ENCODE measurements around the gene TBRG1. TPM values are rescaled to one million over a fixed set of nuclear protein-coding genes. Genes with fewer than 3 reads are reported as not detected.

Gene TBRG1
- total and polyA plus RNA-seq, 2 of the 8 experiments (the other 6 are each of a cell fraction or from before 2014, with no cell fraction given), result 16.3 to 26.7 TPM

- no peak overlapping the region for H3K27ac ChIP-seq (ENCODE audit: low read depth, low read length)
- H3K18ac ChIP-seq (ENCODE audit: extremely low read depth, low read length), result no peak overlapping the region
- no peak overlapping the region for H3K9ac ChIP-seq (replicated peaks in 1 of 4; ENCODE audit: extremely low read depth in 1 of 4, low read depth in 3 of 4, low read length in 3 of 4)
- H3K27me3 ChIP-seq (replicated peaks in 1 of 4; ENCODE audit: control insufficient read depth in 3 of 4, extremely low read depth in 1 of 4, insufficient read depth in 3 of 4, low read length in 3 of 4), result no peaks in the 10 kb centered on the region
- peaks cover 0 to 5% of the 10 kb centered on the region in 2 experiments for H4K20me1 ChIP-seq (replicated peaks in 1 of 2; ENCODE audit: control insufficient read depth in 1 of 2, insufficient read depth in 2 of 2, low read length in 2 of 2)
- no peak overlapping the region for H3K4me3 ChIP-seq (ENCODE audit: extremely low read depth in 1 of 4, insufficient read depth in 2 of 4, low read depth in 3 of 4, low read length in 4 of 4)
- H2BK12ac ChIP-seq (ENCODE audit: low read depth, low read length), result no peak overlapping the region
- no peak overlapping the region for H2BK15ac ChIP-seq (ENCODE audit: low read length)
- H4K8ac ChIP-seq (ENCODE audit: extremely low read depth, insufficient read depth, low read length), result no peak overlapping the region
- H2BK5ac ChIP-seq (ENCODE audit: low read depth, low read length), result no peak overlapping the region
- TF ChIP-seq GTF2F1 (IDR thresholded peaks at IDR 0.05; ENCODE audit: borderline replicate concordance, low read depth, low read length), result no peak
- TF ChIP-seq ASH2L (IDR thresholded peaks at IDR 0.05; ENCODE audit: low read length), result no peak
- TF ChIP-seq CTBP2 (IDR thresholded peaks at IDR 0.05; ENCODE audit: borderline replicate concordance, insufficient read depth, insufficient read length, low read length), result no peak
- no peak for TF ChIP-seq E2F6 (IDR thresholded peaks at IDR 0.05)
- no peak for TF ChIP-seq RBBP5 (IDR thresholded peaks at IDR 0.05; ENCODE audit: borderline replicate concordance, low read depth, low read length)
- no peak for TF ChIP-seq YY1 (IDR thresholded peaks at IDR 0.05; ENCODE audit: low read depth, low read length)
- no peak for TF ChIP-seq TAF7 (optimal IDR thresholded peaks at IDR 0.05; ENCODE audit: borderline replicate concordance, low read depth, low read length)
- TF ChIP-seq SIRT6 (IDR thresholded peaks at IDR 0.05; ENCODE audit: low read length), result no peak
- no peak for TF ChIP-seq FOSL1 (IDR thresholded peaks at IDR 0.05; ENCODE audit: insufficient read depth, low read depth, low read length)
- TF ChIP-seq TBP (IDR thresholded peaks at IDR 0.05; ENCODE audit: low read depth, low read length), result no peak
- H4K5ac ChIP-seq (ENCODE audit: insufficient read length, low read depth, low read length), result no peak overlapping the region
- DNase-seq (ENCODE audit: low read depth in 1 of 2, low spot score in 2 of 2), result no peak
- H3K9me3 ChIP-seq (ENCODE audit: insufficient read depth in 2 of 2, low read depth in 1 of 2, low read length in 1 of 2), result no peaks in the 10 kb centered on the region
- H2AK5ac ChIP-seq (ENCODE audit: low read depth, low read length), result no peak overlapping the region
- no peak overlapping the region for H3K14ac ChIP-seq (ENCODE audit: insufficient read length)
- WGBS, 2 experiments (ENCODE audit: extremely low coverage in 1 of 2, insufficient coverage in 1 of 2, insufficient read length in 1 of 2, insufficient replicate concordance in 2 of 2, low coverage in 1 of 2, low lambda C conversion rate in 2 of 2, missing lambda C conversion rate in 1 of 2), result 93% methylated on average over 3 of the region's 3 CpGs; no CpG with 5 or more reads in 1 of the 2 experiments
- no peak overlapping the region for H3K23ac ChIP-seq (ENCODE audit: insufficient read length)
- no peak overlapping the region for H2AFZ ChIP-seq (ENCODE audit: low read length)
- no peak overlapping the region for H3K4me2 ChIP-seq (ENCODE audit: insufficient read depth in 1 of 2, low read depth in 2 of 2, low read length in 2 of 2)
- CTCF ChIA-PET (ENCODE audit: partially characterized antibody), result interaction anchor here (0.9 to 2.0 kb wide), 5 partner anchors 8 to 224 kb away, joined by 3 to 6 read pairs (median 4); no protein-coding TSS in a partner anchor
- peaks cover 0 to 17% of the 10 kb centered on the region in 2 experiments for H3K79me2 ChIP-seq (ENCODE audit: control insufficient read depth in 1 of 2, insufficient read depth in 2 of 2, low read length in 2 of 2)
- no peak overlapping the region for H3K4ac ChIP-seq (replicated peaks; ENCODE audit: insufficient read length, low read depth, low read length)
- no peak overlapping the region for H4K91ac ChIP-seq (replicated peaks; ENCODE audit: insufficient read length, low read length)
- FAIRE-seq, result no peak
- no peaks in the 10 kb centered on the region for H3K79me1 ChIP-seq (ENCODE audit: low read depth, low read length)
- no peak overlapping the region for H3K56ac ChIP-seq (replicated peaks; ENCODE audit: insufficient read length, low read depth, low read length)
- peaks cover 0 to 2% (median under 1%) of the 10 kb centered on the region in 4 experiments; a peak in 3 of 7 replicates for H3K4me1 ChIP-seq (replicated peaks in 1 of 4; ENCODE audit: control insufficient read depth in 3 of 4, insufficient read depth in 4 of 4, low read length in 3 of 4)
- peaks cover 4% of the 10 kb centered on the region for H3K23me2 ChIP-seq (ENCODE audit: low read depth, low read length)
- no peak overlapping the region for H2BK20ac ChIP-seq (ENCODE audit: low read length)
- peaks cover 9 to 50% (median 30%) of the 10 kb centered on the region in 4 experiments for H3K36me3 ChIP-seq (ENCODE audit: control insufficient read depth in 2 of 4, insufficient read depth in 4 of 4, low read length in 3 of 4)
- H2BK120ac ChIP-seq (replicated peaks; ENCODE audit: low read depth, low read length), result no peak overlapping the region
- POLR2A ChIA-PET (ENCODE audit: partially characterized antibody), result no interaction called here
These were observed 3.0 kb downstream of the TBRG1 start for GRCh38 chr11:124625504-124626168.

Measured in H1 (cell line).